ENCODE measurements around the gene ALOX5AP.

The ALOX5AP gene

GRCh38 chr13:30799356-30799824 lies 64.0 kb downstream of the ALOX5AP start:
- DNase-seq = no peak

- no peak for DNase-seq
These were observed 64.8 kb downstream of the ALOX5AP start for GRCh38 chr13:30800107-30800506.

GRCh38 chr13:30802501-30802900 lies 67.2 kb downstream of the ALOX5AP start:
- no peak for DNase-seq

- peak; percentile 31 for DNase-seq
These were observed 67.7 kb downstream of the ALOX5AP start for GRCh38 chr13:30802953-30803478.

- no peak for DNase-seq
These were observed 68.4 kb downstream of the ALOX5AP start for GRCh38 chr13:30803749-30804148.

- DNase-seq = no peak
These were observed 69.1 kb downstream of the ALOX5AP start for GRCh38 chr13:30804474-30804873.

GRCh38 chr13:30805132-30805537 lies 69.8 kb downstream of the ALOX5AP start:
- DNase-seq = no peak

GRCh38 chr13:30805603-30806011 lies 70.3 kb downstream of the ALOX5AP start:
- no peak for DNase-seq

- peak; percentile 13 for DNase-seq
These were observed 71.4 kb downstream of the ALOX5AP start for GRCh38 chr13:30806784-30807183.

- no peak for DNase-seq
These were observed 72.0 kb downstream of the ALOX5AP start for GRCh38 chr13:30807392-30807791.

GRCh38 chr13:30808600-30808999 lies 73.3 kb downstream of the ALOX5AP start:
- DNase-seq = no peak

- no peak for DNase-seq
These were observed 74.4 kb downstream of the ALOX5AP start for GRCh38 chr13:30809787-30810186.

- no peak for DNase-seq
These were observed 74.9 kb downstream of the ALOX5AP start for GRCh38 chr13:30810261-30810701.

- no peak for DNase-seq
These were observed 75.5 kb downstream of the ALOX5AP start for GRCh38 chr13:30810801-30811200.
